NB4 (cell line): ENCODE measurements around the gene CCDC71.

Experiments
- CTCF ChIP-seq: IDR thresholded peaks from one replicate; pipeline ENCODE4 v1.5.1; 2012; ENCODE audit warnings: low read depth, low read length
- MAX ChIP-seq: IDR thresholded peaks from 2 replicates; pipeline ENCODE4 v1.6.1; 2011; ENCODE audit warnings: low read depth, low read length
- MYC ChIP-seq: IDR thresholded peaks from 2 replicates; pipeline ENCODE4 v1.6.1; 2011; ENCODE audit warnings: low read depth, low read length
- POLR2A ChIP-seq: IDR thresholded peaks from 2 replicates; pipeline ENCODE4 v1.6.1; 2011; ENCODE audit warnings: mild to moderate bottlenecking; ENCODE audit not compliant: insufficient read length; ENCODE audit errors: extremely low read depth

DNA sequence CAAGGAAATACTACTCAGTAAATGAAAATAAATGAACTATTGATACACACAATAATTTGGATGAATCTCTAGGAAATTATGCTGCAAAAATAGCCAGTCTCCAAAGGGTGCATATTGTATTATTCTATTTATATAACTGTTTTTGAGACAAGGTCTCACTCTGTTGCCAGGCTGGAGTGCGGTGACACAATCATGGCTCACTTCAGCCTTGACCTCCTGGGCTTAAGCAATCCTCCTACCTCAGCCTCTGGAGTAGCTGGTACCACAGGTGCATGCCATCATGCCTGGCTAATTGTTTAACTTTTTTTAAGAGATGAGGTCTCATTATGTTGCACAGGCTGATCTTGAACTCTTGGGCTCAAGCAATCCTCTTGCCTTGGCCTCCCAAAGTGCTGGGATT is 17.7 kb upstream of the CCDC71 start:
- TF ChIP-seq CTCF (no peak), MAX (no peak), POLR2A (no peak), MYC (no peak)
